Osteoblast (primary cell): ENCODE measurements around the gene STUB1. TPM values are rescaled to one million over a fixed set of nuclear protein-coding genes. Genes with fewer than 3 reads are reported as not detected.

ENCODE experiments used
- DNase-seq: peaks from one replicate; pipeline ENCODE4 v3.0.0; 2011; ENCODE audit warnings: low spot score, mixed read lengths; ENCODE audit not compliant: insufficient read length; ENCODE audit errors: missing footprints
- H2AFZ ChIP-seq: 2 replicates; pipeline ENCODE4 v1.6.0; 2011; ENCODE audit warnings: mild to moderate bottlenecking, low read length
- H3K27ac ChIP-seq: 2 replicates; pipeline ENCODE4 v1.5.1; 2011; ENCODE audit warnings: mild to moderate bottlenecking, low read depth, low read length, moderate library complexity
- H3K27me3 ChIP-seq: 2 replicates; pipeline ENCODE4 v1.6.0; 2012; ENCODE audit warnings: mild to moderate bottlenecking, control low read depth, inconsistent platforms, low read length, moderate library complexity; ENCODE audit not compliant: insufficient read depth
- H3K36me3 ChIP-seq: 2 replicates; pipeline ENCODE4 v1.5.1; 2011; ENCODE audit warnings: mild to moderate bottlenecking, low read length, control low read depth, moderate library complexity; ENCODE audit not compliant: insufficient read depth
- H3K4me1 ChIP-seq: 2 replicates; pipeline ENCODE4 v1.5.1; 2011; ENCODE audit warnings: mild to moderate bottlenecking, low read length, control low read depth, moderate library complexity; ENCODE audit not compliant: insufficient read depth
- H3K4me2 ChIP-seq: 2 replicates; pipeline ENCODE4 v1.6.0; 2011; ENCODE audit warnings: mild to moderate bottlenecking, low read length; ENCODE audit not compliant: insufficient read depth
- H3K4me3 ChIP-seq: fragments of 200-600 bp; sonication (generic); 3 replicates; pipeline ENCODE4 v1.5.1; 2012; ENCODE audit warnings: mild to moderate bottlenecking, low read length, inconsistent platforms; ENCODE audit not compliant: insufficient read depth
- H3K79me2 ChIP-seq: 2 replicates; pipeline ENCODE4 v1.6.0; 2012; ENCODE audit warnings: mild to moderate bottlenecking, low read length, control low read depth, inconsistent platforms; ENCODE audit not compliant: insufficient read depth
- H3K9me3 ChIP-seq: 2 replicates; pipeline ENCODE4 v1.5.1; 2011; ENCODE audit warnings: low read depth, low read length, control low read depth
- H4K20me1 ChIP-seq: 2 replicates; pipeline ENCODE4 v1.6.0; 2012; ENCODE audit warnings: mild to moderate bottlenecking, low read length, control low read depth; ENCODE audit not compliant: insufficient read depth
- total RNA-seq: library from RNA; depleted of rRNA; stranded (reverse); fragments of >200 nt; gene quantifications from 2 replicates; pipeline ENCODE4 v1.2.3, GENCODE V29; 2012
- TF ChIP-seq, protein P1 (sequence below): IDR thresholded peaks from 2 replicates; pipeline ENCODE4 v1.5.1; 2011; ENCODE audit warnings: mild to moderate bottlenecking, low read depth, low read length, moderate library complexity; ENCODE audit errors: extremely low read depth

The STUB1 gene
- total RNA-seq, 1 donor, result 102 TPM

DNA sequence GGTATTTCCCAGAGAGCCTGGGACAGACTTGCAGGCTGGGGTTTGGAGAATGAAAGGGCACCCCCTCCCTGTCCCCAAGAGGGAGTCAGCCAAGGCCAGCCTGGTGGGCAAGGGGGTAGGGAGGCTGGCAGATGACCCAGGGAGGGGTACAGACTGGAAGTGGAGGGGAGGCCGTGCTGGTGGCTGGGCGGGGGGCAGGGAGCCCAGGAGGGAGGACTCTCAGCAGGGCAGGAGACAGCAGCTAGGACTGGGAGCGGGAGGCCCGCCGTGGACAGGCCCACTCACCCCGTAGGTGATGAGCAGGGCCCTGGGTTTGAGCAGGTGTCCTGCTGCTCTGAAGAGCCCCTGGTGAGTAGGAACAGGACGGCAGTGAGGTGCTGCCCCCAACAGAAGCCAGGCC is 45.2 kb upstream of the STUB1 start:
- TF ChIP-seq, protein P1, sequence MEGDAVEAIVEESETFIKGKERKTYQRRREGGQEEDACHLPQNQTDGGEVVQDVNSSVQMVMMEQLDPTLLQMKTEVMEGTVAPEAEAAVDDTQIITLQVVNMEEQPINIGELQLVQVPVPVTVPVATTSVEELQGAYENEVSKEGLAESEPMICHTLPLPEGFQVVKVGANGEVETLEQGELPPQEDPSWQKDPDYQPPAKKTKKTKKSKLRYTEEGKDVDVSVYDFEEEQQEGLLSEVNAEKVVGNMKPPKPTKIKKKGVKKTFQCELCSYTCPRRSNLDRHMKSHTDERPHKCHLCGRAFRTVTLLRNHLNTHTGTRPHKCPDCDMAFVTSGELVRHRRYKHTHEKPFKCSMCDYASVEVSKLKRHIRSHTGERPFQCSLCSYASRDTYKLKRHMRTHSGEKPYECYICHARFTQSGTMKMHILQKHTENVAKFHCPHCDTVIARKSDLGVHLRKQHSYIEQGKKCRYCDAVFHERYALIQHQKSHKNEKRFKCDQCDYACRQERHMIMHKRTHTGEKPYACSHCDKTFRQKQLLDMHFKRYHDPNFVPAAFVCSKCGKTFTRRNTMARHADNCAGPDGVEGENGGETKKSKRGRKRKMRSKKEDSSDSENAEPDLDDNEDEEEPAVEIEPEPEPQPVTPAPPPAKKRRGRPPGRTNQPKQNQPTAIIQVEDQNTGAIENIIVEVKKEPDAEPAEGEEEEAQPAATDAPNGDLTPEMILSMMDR, result no peak
- Histone ChIP-seq H3K4me3 (peak overlapping the region; percentile 90), H4K20me1 (peaks cover 4% of the 10 kb centered on the region), H3K27me3 (no peaks in the 10 kb centered on the region), H3K4me1 (peaks cover 6% of the 10 kb centered on the region), H3K4me2 (peak overlapping the region; percentile 98), H3K27ac (no peak overlapping the region), H2AFZ (no peak overlapping the region), H3K36me3 (no peaks in the 10 kb centered on the region), H3K9me3 (no peaks in the 10 kb centered on the region), H3K79me2 (peaks cover 14% of the 10 kb centered on the region)
- DNase-seq, result no peak

DNA sequence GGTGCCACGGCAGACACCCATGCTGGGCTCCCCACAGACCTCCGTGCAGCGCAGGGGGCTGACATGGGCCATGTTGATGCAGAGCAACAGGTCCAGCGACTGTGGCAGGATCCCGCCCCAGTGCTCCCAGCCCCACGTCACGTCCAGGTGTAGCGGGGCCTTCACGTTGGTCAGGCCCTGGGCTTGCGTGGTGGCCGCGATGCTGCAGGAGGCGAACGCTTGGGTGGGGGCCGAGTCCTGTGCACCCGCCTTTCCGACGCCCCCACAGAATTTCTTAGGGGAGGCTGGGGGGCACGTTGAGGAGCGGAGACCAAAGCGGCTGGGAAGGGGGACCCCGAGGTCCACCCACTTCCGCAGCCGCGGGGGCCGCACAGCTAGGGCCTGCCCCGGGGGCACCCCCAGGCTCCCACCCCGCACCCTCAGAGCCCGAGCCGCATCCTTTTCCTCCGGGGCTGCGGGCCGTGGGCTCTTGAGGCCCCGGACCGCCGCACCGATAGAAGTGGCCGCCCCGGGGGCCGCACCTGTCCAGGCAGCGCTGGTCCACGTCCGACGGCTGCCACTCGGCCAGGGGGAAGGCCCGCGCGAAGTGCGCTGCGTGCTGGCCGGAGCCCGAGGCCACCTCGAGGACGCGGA is 44.5 kb upstream of the STUB1 start:
- H3K27ac ChIP-seq, result peak overlapping the region; percentile 86

GRCh38 chr16:636206-637080 is 43.8 kb upstream of the STUB1 start, which contains the start of gene METTL26:
TSS of gene METTL26 (minus strand) at chr16:636305. CDS start at chr16:636290, 15 bp downstream.
- peaks cover 4% of the 10 kb centered on the region for H4K20me1 ChIP-seq
- H3K27ac ChIP-seq, result peak within 1 kb of the TSS; percentile 86
- H3K9me3 ChIP-seq, result no peaks in the 10 kb centered on the region
- H3K4me1 ChIP-seq, result peaks cover 6% of the 10 kb centered on the region
- H3K4me2 ChIP-seq, result peak within 1 kb of the TSS; percentile 98
- H3K27me3 ChIP-seq, result no peaks in the 10 kb centered on the region
- TF ChIP-seq, protein P1, result no peak
- peaks cover 14% of the 10 kb centered on the region for H3K79me2 ChIP-seq
- no peaks in the 10 kb centered on the region for H3K36me3 ChIP-seq
- DNase-seq, result peak; percentile 100
- peak within 1 kb of the TSS; percentile 94 for H2AFZ ChIP-seq
- H3K4me3 ChIP-seq, result peak within 1 kb of the TSS; percentile 90

More for the DNA sequence above, 44.5 kb upstream of the STUB1 start:
- TF ChIP-seq, protein P1, result no peak
- Histone ChIP-seq H3K36me3 (no peaks in the 10 kb centered on the region), H4K20me1 (peaks cover 4% of the 10 kb centered on the region), H3K27me3 (no peaks in the 10 kb centered on the region), H2AFZ (peak overlapping the region; percentile 78), H3K4me3 (peak overlapping the region; percentile 90), H3K79me2 (peaks cover 14% of the 10 kb centered on the region), H3K4me1 (peaks cover 6% of the 10 kb centered on the region), H3K4me2 (peak overlapping the region; percentile 98), H3K9me3 (no peaks in the 10 kb centered on the region)
- peak; percentile 93 for DNase-seq
